Measurements from ENCODE around the gene SLC8B1. TPM values are rescaled to one million over a fixed set of nuclear protein-coding genes. Genes with fewer than 3 reads are reported as not detected.

Gene SLC8B1
- total RNA-seq, 1 experiment from 2014 or later, result 30.9 TPM

- no peak for TF ChIP-seq SRF (IDR thresholded peaks at IDR 0.05; ENCODE audit: low read depth)
- no peak for TF ChIP-seq ZBTB33 (IDR thresholded peaks at IDR 0.05; ENCODE audit: extremely low read depth, insufficient replicate concordance, low read length)
- no peak for TF ChIP-seq REST (IDR thresholded peaks at IDR 0.05; ENCODE audit: low read depth)
- no peak for TF ChIP-seq EGR1 (IDR thresholded peaks at IDR 0.05; ENCODE audit: low read depth)
- no peak for TF ChIP-seq YY1 (IDR thresholded peaks at IDR 0.05; ENCODE audit: extremely low read depth, insufficient replicate concordance, low read depth, low read length)
- no peak for TF ChIP-seq SIN3A (IDR thresholded peaks at IDR 0.05; ENCODE audit: low read depth)
- TF ChIP-seq CTCF (IDR thresholded peaks at IDR 0.05 in 2 of 3, conservative IDR thresholded peaks at IDR 0.05 in 1 of 3; ENCODE audit: borderline replicate concordance in 1 of 3, insufficient read depth in 1 of 3, low read depth in 2 of 3, low read length in 2 of 3), result no peak
- TF ChIP-seq ATF3 (IDR thresholded peaks at IDR 0.05), result no peak
- no peak for TF ChIP-seq POLR2A (IDR thresholded peaks at IDR 0.05; ENCODE audit: borderline replicate concordance, extremely low read depth, insufficient read depth, insufficient read length)
- no peak for TF ChIP-seq FOSL1 (IDR thresholded peaks at IDR 0.05; ENCODE audit: low read depth)
- TF ChIP-seq MAX (IDR thresholded peaks at IDR 0.05), result no peak
- no peak for TF ChIP-seq EZH2 (IDR thresholded peaks at IDR 0.05)
- no peak for TF ChIP-seq CBX3 (IDR thresholded peaks at IDR 0.05; ENCODE audit: low read depth)
- TF ChIP-seq POLR2AphosphoS5 (IDR thresholded peaks at IDR 0.05; ENCODE audit: low read depth, low read length), result no peak
- TF ChIP-seq CEBPB (IDR thresholded peaks at IDR 0.05; ENCODE audit: low read depth), result no peak
- TF ChIP-seq ZNF274 (IDR thresholded peaks at IDR 0.05; ENCODE audit: low read depth, low read length), result no peak
- no peak for TF ChIP-seq ELF1 (IDR thresholded peaks at IDR 0.05; ENCODE audit: borderline replicate concordance, low read depth)
Measured at GRCh38 chr12:113347892-113348291, 13.0 kb upstream of the SLC8B1 start.

More at GRCh38 chr12:113347892-113348291, 13.0 kb upstream of the SLC8B1 start:
- Histone ChIP-seq H3K9ac (ENCODE audit: low read length) (no peak overlapping the region), H3K4me2 (ENCODE audit: low read length) (no peak overlapping the region), H3K9me3 (ENCODE audit: control insufficient read depth in 1 of 2, insufficient read depth in 1 of 2, low read depth in 1 of 2, low read length in 2 of 2) (no peaks in the 10 kb centered on the region), H3K4me3 (replicated peaks in 1 of 2; ENCODE audit: low read depth in 1 of 2, low read length in 2 of 2) (no peak overlapping the region), H3K27ac (ENCODE audit: low read depth, low read length) (no peak overlapping the region), H3K36me3 (ENCODE audit: control insufficient read depth in 1 of 2, insufficient read depth in 2 of 2, low read length in 2 of 2) (no peaks in the 10 kb centered on the region), H3K27me3 (ENCODE audit: insufficient read depth, low read length) (no peaks in the 10 kb centered on the region), H2AFZ (ENCODE audit: low read depth, low read length, poor library complexity, severe bottlenecking) (no peak overlapping the region), H3K9me2 (ENCODE audit: insufficient read depth) (no peaks in the 10 kb centered on the region), H4K20me1 (ENCODE audit: insufficient read depth) (no peaks in the 10 kb centered on the region), H3K79me2 (ENCODE audit: insufficient read depth, low read length) (no peaks in the 10 kb centered on the region), H3K4me1 (ENCODE audit: control insufficient read depth in 1 of 2, insufficient read depth in 2 of 2, low read length in 2 of 2) (no peaks in the 10 kb centered on the region)
- CTCF ChIA-PET, result no interaction called here
- BruUV-seq (replicated peaks), result no TSS peak
- POLR2A ChIA-PET, result no interaction called here
- intact Hi-C loops (cut with micrococcal nuclease), result no loop called here
- DNase-seq (ENCODE audit: low read depth, low spot score) (no peak), ATAC-seq (no peak)
- RAD21 ChIA-PET (ENCODE audit: low non-redundant PET in 1 of 2, low total read pairs in 2 of 2, uncharacterized antibody in 2 of 2, unreplicated experiment in 2 of 2), result no interaction called here
